ENCODE results near the gene LCN2. TPM values are rescaled to one million over a fixed set of nuclear protein-coding genes. Genes with fewer than 3 reads are reported as not detected.

Gene LCN2
- polyA plus RNA-seq, 1 experiment: not detected

- ChIA-PET CTCF (interaction anchor here (1.1 to 7.7 kb wide), 3 partner anchors 11 to 163 kb away, joined by 3 to 59 read pairs (median 4); no protein-coding TSS in a partner anchor), POLR2A (no interaction called here)
- DNase-seq (ENCODE audit: low read depth): no peak
- Histone ChIP-seq H3K27me3 (ENCODE audit: control insufficient read depth, insufficient read depth, low read length) (no peaks in the 10 kb centered on the region), H3K36me3 (ENCODE audit: control insufficient read depth, insufficient read depth, low read length) (peaks cover 57% of the 10 kb centered on the region), H3K4me3 (ENCODE audit: low read depth, low read length) (no peak overlapping the region)
- TF ChIP-seq CTCF (IDR thresholded peaks at IDR 0.05; ENCODE audit: insufficient read depth, low read depth, low read length): no peak
Observed at GRCh38 chr9:128105538-128106175, 43.6 kb upstream of the LCN2 start.

- TF ChIP-seq CTCF (IDR thresholded peaks at IDR 0.05; ENCODE audit: insufficient read depth, low read depth, low read length): no peak
- POLR2A ChIA-PET: no interaction called here
- CTCF ChIA-PET: interaction anchor here (2.7 to 7.7 kb wide), 2 partner anchors 11 to 19 kb away, joined by 9 to 59 read pairs; no protein-coding TSS in a partner anchor
- no peak for DNase-seq (ENCODE audit: low read depth)
- H3K36me3 ChIP-seq (ENCODE audit: control insufficient read depth, insufficient read depth, low read length): peaks cover 55% of the 10 kb centered on the region
- H3K4me3 ChIP-seq (ENCODE audit: low read depth, low read length): no peak overlapping the region
- no peaks in the 10 kb centered on the region for H3K27me3 ChIP-seq (ENCODE audit: control insufficient read depth, insufficient read depth, low read length)
Observed at GRCh38 chr9:128106181-128106939, 42.9 kb upstream of the LCN2 start.

- ChIA-PET POLR2A (no interaction called here), CTCF (interaction anchor here (2.7 to 7.7 kb wide), 2 partner anchors 10 to 18 kb away, joined by 9 to 59 read pairs; no protein-coding TSS in a partner anchor)
- Histone ChIP-seq H3K36me3 (ENCODE audit: control insufficient read depth, insufficient read depth, low read length) (peaks cover 50% of the 10 kb centered on the region), H3K4me3 (ENCODE audit: low read depth, low read length) (no peak overlapping the region), H3K27me3 (ENCODE audit: control insufficient read depth, insufficient read depth, low read length) (no peaks in the 10 kb centered on the region)
- no peak for TF ChIP-seq CTCF (IDR thresholded peaks at IDR 0.05; ENCODE audit: insufficient read depth, low read depth, low read length)
- DNase-seq (ENCODE audit: low read depth): no peak
Observed at GRCh38 chr9:128106940-128107467, 42.2 kb upstream of the LCN2 start.

GRCh38 chr9:128107468-128108268, 41.6 kb upstream of the LCN2 start:
- H3K4me3 ChIP-seq (ENCODE audit: low read depth, low read length): no peak overlapping the region
- no peak for TF ChIP-seq CTCF (IDR thresholded peaks at IDR 0.05; ENCODE audit: insufficient read depth, low read depth, low read length)
- DNase-seq (ENCODE audit: low read depth): no peak
- H3K27me3 ChIP-seq (ENCODE audit: control insufficient read depth, insufficient read depth, low read length): no peaks in the 10 kb centered on the region
- POLR2A ChIA-PET: no interaction called here
- CTCF ChIA-PET: interaction anchor here (2.7 to 7.7 kb wide), 2 partner anchors 9 to 18 kb away, joined by 9 to 59 read pairs; no protein-coding TSS in a partner anchor
- H3K36me3 ChIP-seq (ENCODE audit: control insufficient read depth, insufficient read depth, low read length): peaks cover 43% of the 10 kb centered on the region

Data from BJ (cell line).